NOMO-1 (cell line): Measurements from ENCODE around the gene GPR142.

Experiments used
- DNase-seq, 2 experiments: peaks; one replicate each; lab custom pipeline; 2025; ENCODE audit not compliant: unreplicated experiment in 2 of 2; lab: John Stamatoyannopoulos, UW

The GPR142 gene

GRCh38 chr17:74343526-74344284 is 23.6 kb upstream of the GPR142 start:
- DNase-seq = no peak

- DNase-seq = no peak
Observed at GRCh38 chr17:74344658-74345057, 22.6 kb upstream of the GPR142 start.

- DNase-seq = no peak
Observed at GRCh38 chr17:74345433-74346241, 21.7 kb upstream of the GPR142 start.

- DNase-seq = no peak
Observed at GRCh38 chr17:74347646-74348045, 19.7 kb upstream of the GPR142 start.

- no peak for DNase-seq
Observed at GRCh38 chr17:74349120-74349519, 18.2 kb upstream of the GPR142 start.

GRCh38 chr17:74350486-74350885 is 16.8 kb upstream of the GPR142 start:
- DNase-seq = no peak

- no peak for DNase-seq
Observed at GRCh38 chr17:74351552-74352210, 15.6 kb upstream of the GPR142 start.

- DNase-seq = no peak
Observed at GRCh38 chr17:74353446-74354060, 13.8 kb upstream of the GPR142 start.

GRCh38 chr17:74354123-74354522 is 13.2 kb upstream of the GPR142 start:
- peak; percentile 55 to 65 for DNase-seq

GRCh38 chr17:74354561-74354960 is 12.7 kb upstream of the GPR142 start:
- DNase-seq = no peak

- DNase-seq = no peak
Observed at GRCh38 chr17:74355065-74355464, 12.2 kb upstream of the GPR142 start.

- DNase-seq = peak; percentile 56 to 64
Observed at GRCh38 chr17:74356646-74357465, 10.4 kb upstream of the GPR142 start.

GRCh38 chr17:74357466-74357809 is 9.9 kb upstream of the GPR142 start:
- DNase-seq = no peak

GRCh38 chr17:74358697-74359096 is 8.6 kb upstream of the GPR142 start:
- DNase-seq = no peak

- no peak for DNase-seq
Observed at GRCh38 chr17:74359916-74360315, 7.4 kb upstream of the GPR142 start.

GRCh38 chr17:74360899-74361229 is 6.4 kb upstream of the GPR142 start:
- no peak for DNase-seq

GRCh38 chr17:74361230-74362068 is 5.9 kb upstream of the GPR142 start, which contains the start of gene BTBD17:
BTBD17 (minus strand) TSS chr17:74361868; CDS start chr17:74361819, 49 bp downstream.
- DNase-seq = no peak

GRCh38 chr17:74362069-74362405 is 5.3 kb upstream of the GPR142 start:
- DNase-seq = no peak

GRCh38 chr17:74362810-74363498 is 4.4 kb upstream of the GPR142 start:
- no peak for DNase-seq
